Fibroblast of gingiva (primary cell): Measurements from ENCODE around the gene TP53I11.
A peak's percentile ranks its signal among the peaks of the same experiment; 100 is the strongest.

Experiments
- DNase-seq: peaks from one replicate; pipeline ENCODE4 v3.0.0-alpha.2; 2011; ENCODE audit warnings: low read depth

The TP53I11 gene

DNA sequence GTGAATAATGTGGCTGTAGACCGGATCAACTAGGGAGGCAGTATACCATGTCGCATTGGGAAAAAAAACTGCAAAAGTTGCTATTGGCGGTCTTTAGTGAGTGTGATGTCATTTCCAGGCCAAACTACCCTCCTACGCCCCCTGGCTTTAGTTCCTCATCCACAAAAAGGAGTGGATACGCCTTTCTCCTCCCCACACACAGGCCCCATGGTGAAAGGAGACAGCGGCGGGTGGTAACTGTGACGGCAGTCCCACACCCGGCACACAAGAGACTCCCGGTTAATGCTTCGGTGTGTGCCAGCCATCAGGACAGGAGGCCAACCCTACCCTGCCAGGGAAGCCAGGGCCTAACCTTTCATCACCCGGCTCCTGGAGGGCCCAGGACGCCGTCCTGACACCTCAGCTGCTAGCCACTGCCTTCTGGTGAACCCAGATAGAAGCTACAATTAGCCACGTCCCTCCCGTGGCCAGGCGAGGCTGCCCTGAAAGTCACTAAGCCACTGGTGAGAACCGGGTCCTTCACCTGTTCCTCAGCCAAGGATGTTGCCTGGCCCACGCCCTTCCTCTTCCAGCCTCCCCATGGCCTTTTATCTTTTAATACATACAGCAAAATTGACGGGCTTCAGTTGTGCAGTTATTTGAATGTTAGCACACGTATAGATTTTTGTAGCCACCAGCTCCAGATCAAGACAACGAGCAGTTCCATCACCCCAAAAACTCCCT is 10.8 kb downstream of the TP53I11 start:
- no peak for DNase-seq

GRCh38 chr11:44938066-44938691 is 12.5 kb downstream of the TP53I11 start:
- DNase-seq = no peak

- DNase-seq = no peak
Observed at GRCh38 chr11:44936951-44937543, 13.6 kb downstream of the TP53I11 start.

DNA sequence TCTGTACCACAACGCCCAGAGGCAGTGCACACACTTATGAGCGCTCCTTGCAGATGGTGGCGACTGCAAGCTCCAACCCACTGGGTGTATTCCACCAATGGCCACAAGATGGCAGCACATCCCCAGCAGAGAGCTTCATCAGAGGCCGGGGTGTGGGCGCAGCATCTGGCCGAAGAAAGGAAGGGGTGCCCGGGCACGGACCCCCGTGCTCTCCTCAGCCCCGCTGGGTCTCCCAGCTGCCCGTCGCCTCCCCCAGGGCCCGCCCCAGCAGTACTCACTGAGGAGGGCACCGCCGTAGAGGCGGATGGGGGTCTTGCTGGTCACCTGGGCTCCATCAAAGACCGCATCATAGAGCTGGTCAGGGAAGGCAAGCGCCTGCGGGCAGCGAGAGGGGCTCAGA is 14.2 kb downstream of the TP53I11 start:
- DNase-seq = peak; percentile 59

- no peak for DNase-seq
Observed at GRCh38 chr11:44934735-44935250, 15.9 kb downstream of the TP53I11 start.

DNA sequence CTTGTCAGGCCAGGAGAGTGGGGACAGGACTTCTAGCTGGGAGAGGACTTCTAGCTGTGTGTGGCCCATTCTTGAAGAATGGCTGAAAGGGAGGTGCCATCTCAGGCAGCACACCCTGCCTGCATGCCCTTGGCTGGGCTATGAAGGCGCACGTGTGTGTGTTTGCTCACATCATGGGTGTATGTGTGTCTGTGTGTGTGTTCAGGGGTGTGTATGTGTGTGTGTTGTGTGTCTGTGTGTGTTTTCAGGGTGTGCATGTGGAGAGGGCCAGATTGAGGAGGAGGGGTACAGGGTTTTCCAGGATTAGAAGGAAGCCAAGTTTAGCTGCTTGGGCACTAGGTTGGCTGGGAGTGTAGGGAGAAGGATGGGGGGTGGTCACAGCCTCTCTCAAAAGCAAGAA is 16.6 kb downstream of the TP53I11 start:
- no peak for DNase-seq

GRCh38 chr11:44931466-44931865 is 19.2 kb downstream of the TP53I11 start:
- DNase-seq = peak; percentile 22

DNA sequence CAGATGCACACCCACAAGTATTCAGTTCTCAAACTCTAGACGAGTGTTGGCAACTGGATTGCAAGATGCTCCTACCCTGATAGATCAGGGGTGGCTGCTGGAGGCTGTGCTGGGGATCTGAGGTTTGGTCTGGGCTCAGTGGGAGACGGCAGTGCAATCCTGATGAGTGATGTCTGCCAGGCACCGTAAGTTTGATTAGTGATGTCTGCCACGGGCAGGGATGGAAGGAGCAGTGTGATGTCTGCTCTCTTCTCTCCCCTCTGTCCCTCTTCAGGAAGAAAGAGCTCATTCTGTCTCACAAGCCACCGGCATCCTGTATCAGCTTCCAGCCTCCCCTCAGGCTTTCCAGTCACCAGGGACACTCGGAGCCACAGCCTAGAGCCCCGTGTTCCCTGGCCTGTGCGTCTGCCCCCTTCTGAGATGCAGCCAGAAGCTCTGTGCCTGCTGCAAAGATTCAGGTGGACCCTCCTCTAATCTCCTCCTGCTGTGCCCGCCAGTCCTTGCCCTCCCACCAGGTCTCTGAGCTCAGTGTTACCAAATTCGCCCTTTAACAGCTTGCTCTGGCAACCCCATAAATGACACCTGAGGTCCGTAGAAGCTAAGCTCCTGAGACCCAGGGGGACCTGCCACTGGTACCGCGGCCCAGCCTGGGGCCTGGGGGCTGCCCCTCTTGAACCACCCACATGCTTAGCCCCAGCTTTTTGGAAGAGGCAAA is 19.9 kb downstream of the TP53I11 start:
- no peak for DNase-seq

GRCh38 chr11:44928816-44929215 is 21.9 kb downstream of the TP53I11 start:
- DNase-seq = no peak

GRCh38 chr11:44928144-44928543 is 22.5 kb downstream of the TP53I11 start:
- DNase-seq = no peak

GRCh38 chr11:44927174-44927661 is 23.5 kb downstream of the TP53I11 start:
- peak; percentile 38 for DNase-seq

DNA sequence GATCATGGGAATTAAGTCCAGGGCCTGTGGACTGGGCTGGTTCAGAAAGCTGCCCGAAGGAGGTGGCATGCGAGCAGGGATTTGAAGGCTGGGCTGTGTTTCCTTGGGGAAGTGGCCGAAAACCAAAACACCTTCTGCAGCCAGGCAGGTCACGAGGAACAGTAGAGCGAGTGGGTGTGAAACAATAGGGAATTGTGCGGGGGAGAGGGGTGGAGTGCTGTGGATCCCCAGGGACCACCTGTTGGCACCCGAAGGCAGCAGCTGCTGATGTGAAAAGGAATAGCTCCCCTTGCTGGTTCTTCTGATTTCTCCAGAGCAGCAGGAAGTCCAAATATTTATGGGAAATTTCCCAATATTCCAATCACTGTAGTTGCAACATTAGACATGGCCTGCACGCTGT is 24.6 kb downstream of the TP53I11 start:
- DNase-seq = no peak

- DNase-seq = no peak
Observed at GRCh38 chr11:44923806-44924205, 26.9 kb downstream of the TP53I11 start.

DNA sequence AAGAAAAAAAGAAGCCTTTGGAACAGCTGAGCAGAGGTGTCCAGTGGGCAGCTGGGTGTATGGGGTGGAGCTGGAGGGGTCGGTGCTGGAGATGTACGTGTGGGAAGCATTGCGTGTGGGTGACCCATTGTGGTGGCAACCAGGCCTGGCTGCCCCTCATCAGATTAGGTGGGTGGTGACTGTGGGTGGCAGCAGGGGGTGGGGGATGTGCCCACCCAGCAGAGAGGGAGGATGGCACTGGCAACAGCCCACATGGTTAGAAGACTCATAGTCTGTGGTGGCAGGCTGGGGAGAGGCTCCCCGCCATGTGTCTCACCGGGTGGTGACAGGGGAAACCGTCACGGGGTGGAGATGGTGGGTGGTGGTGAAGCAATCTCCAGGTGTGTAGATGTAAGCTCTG is 27.6 kb downstream of the TP53I11 start:
- no peak for DNase-seq

DNA sequence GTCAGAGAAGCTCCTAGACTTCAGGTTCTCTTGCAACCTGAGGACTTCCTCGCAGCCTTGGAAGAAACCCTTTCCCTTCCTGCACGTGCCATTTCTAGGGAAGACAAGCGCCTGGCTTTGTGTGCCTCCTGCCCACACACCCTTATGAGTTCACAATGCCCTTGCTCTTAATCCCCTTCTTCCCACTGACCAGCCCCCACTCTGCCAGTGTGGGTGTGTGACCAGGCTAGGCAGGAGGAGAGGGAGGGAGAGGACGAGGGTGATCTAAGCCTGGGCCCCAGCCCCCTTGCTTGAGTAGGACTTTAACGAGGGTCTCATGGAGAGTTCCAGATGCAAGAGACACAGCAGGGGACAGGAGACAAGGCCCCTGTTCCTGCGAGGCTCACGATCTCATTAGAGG is 30.2 kb downstream of the TP53I11 start:
- DNase-seq = no peak

DNA sequence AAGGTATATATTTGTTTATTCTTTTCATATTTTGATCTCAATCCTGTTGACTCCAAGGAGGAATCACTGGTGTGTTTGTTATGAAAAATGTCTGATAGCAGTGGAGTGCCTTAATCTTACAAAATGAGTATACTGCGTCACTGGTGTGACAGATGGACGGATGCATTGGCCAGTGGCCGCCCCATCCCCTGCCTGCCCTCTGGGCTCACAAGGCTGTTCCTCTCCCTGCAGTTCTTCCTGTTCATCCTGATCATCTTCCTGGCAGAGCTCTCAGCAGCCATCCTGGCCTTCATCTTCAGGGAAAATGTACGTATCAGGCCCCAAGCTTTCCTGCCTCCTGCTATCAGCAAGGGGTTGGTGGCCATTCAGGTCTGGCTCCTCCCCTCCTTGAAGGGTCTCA is 32.9 kb downstream of the TP53I11 start:
- DNase-seq = no peak

- no peak for DNase-seq
Observed at GRCh38 chr11:44916801-44917385, 33.8 kb downstream of the TP53I11 start.

- no peak for DNase-seq
Observed at GRCh38 chr11:44916331-44916730, 34.4 kb downstream of the TP53I11 start.

DNA sequence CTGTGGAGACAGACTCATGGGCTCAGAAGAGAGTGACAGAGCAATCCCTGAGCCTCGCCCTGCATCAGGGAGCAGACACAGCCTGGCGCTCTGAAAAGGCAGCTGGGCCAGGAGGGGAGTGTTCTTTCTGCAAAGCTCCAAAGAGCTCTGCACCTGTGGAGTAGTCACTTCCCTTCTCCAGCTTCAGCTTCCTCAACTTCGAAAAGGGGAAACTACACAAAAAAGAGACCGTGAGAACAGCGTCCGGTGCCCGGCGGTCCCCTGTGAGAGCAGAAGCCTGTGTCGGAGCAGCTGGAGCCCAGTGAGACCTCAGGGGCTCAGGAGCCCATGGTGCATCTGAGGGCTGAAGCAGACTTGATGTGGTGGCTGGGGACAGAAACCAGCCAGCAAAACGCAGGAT is 35.1 kb downstream of the TP53I11 start:
- DNase-seq = no peak

GRCh38 chr11:44915004-44915403 is 35.7 kb downstream of the TP53I11 start:
- no peak for DNase-seq

GRCh38 chr11:44914105-44914504 is 36.6 kb downstream of the TP53I11 start:
- DNase-seq = no peak

DNA sequence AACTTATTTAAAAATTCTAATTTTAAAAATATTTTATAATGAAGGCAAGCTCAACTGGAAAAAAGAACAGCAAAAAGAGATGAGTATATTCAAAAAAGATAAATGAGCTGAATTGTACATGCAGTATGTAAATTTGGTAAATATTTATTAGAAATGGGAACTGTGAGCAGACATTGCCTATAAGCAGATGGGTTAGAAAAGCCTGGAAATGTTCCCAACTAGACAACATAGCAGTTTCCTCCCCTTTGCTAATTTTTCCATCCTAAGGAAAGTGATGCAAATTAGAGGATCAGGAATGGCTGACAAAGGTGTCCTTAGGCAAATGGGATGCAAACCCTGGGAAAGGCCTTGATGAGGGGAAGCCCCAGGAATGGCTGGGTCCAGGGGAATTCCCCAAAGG is 37.2 kb downstream of the TP53I11 start:
- DNase-seq = no peak
